Transverse colon (tissue), 4 donors: ENCODE measurements around the gene ARNT2. TPM values are rescaled to one million over a fixed set of nuclear protein-coding genes. Genes with fewer than 3 reads are reported as not detected.

ENCODE experiments used
- DNase-seq: peaks from one replicate; pipeline ENCODE4 v3.0.0-alpha.2; 2019
- H3K27ac ChIP-seq, 4 donors: fragments of 200-600 bp; sonication (generic); 2 replicates each; pipeline ENCODE4 v1.5.1; 2016 to 2018; ENCODE audit warnings: inconsistent platforms in 4 of 4
- H3K27me3 ChIP-seq: fragments of 200-600 bp; sonication (generic); 2 replicates; pipeline ENCODE4 v1.5.1; 2017; ENCODE audit warnings: inconsistent platforms
- H3K36me3 ChIP-seq, 4 donors: fragments of 200-600 bp; sonication (generic); 2 replicates each; pipeline ENCODE4 v1.5.1; 2017 to 2019; ENCODE audit warnings: inconsistent platforms in 4 of 4
- H3K4me1 ChIP-seq, 4 donors: fragments of 200-600 bp; sonication (generic); 2 replicates each; pipeline ENCODE4 v1.5.1; 2017 to 2020; ENCODE audit warnings: inconsistent platforms in 4 of 4
- H3K4me3 ChIP-seq, 4 donors: fragments of 200-600 bp; sonication (generic); 1 replicate in 1 of 4; 2 replicates in 3 of 4; pipeline versions ENCODE4 v1.5.1 to v1.6.1; 2017 to 2019; ENCODE audit warnings: inconsistent platforms in 4 of 4
- H3K9me3 ChIP-seq, 2 donors: fragments of 200-600 bp; sonication (generic); 2 replicates each; pipeline ENCODE4 v1.5.1; 2017 to 2019; ENCODE audit warnings: inconsistent platforms in 2 of 2
- CTCF ChIP-seq, 5 experiments: fragments of 200-600 bp in 3 of 5; fragments of 450-650 bp in 2 of 5; sonication (generic) in 3 of 5; IDR thresholded peaks; 1 replicate in 2 of 5; 2 replicates in 3 of 5; pipeline ENCODE4 v1.5.1; 2016 to 2017; ENCODE audit warnings: antibody characterized with exemption in 5 of 5, inconsistent platforms in 3 of 5, mild to moderate bottlenecking in 2 of 5, moderate library complexity in 1 of 5
- EP300 ChIP-seq: sonication (generic); formaldehyde crosslinking; IDR thresholded peaks from one replicate; pipeline ENCODE4 v1.6.1; 2017; ENCODE audit warnings: antibody characterized with exemption, low read depth
- POLR2A ChIP-seq: fragments of 450-650 bp; IDR thresholded peaks from one replicate; pipeline ENCODE4 v1.6.1; 2016; ENCODE audit warnings: antibody characterized with exemption, mild to moderate bottlenecking, moderate library complexity
- POLR2AphosphoS5 ChIP-seq, 3 donors: sonication (generic); formaldehyde crosslinking; IDR thresholded peaks; one replicate each; pipeline ENCODE4 v1.6.1; 2016; ENCODE audit warnings: antibody characterized with exemption in 3 of 3
- WGBS, 2 donors: methylation state at CpG; one replicate each; pipeline ENCODE4 v1.1.5; 2018; ENCODE audit warnings: low coverage in 1 of 2; 5-methylcytosine and 5-hydroxymethylcytosine counted together
- in situ Hi-C, 4 donors: fragments of 200-750 bp; cut with MboI; loops; one replicate each; pipeline versions ENCODE4 v1.15.0 to v1.15.1; 2017; ENCODE audit warnings: low sequenced_read_pairs in 3 of 4, low pct_ligation_motif_present in 1 of 4, low pct_unique_long_range_greater_than_20kb in 1 of 4
- intact Hi-C: fragments of 100-400 bp; cut with DNase I; formaldehyde crosslinking; loops from one replicate; pipeline ENCODE4 v1.15.1; 2023; ENCODE audit warnings: low total_unique reads
- total RNA-seq, 4 donors: library from RNA; depleted of rRNA; stranded (reverse); fragments of >200 nt; gene quantifications; one replicate each; pipeline ENCODE4 v1.1.0, GENCODE V29; 2016

ARNT2 gene
- total RNA-seq, 4 donors from 2014 or later = 1.9 to 4.0 (median 2.5) TPM; not detected in 1

GRCh38 chr15:80595396-80595795 is 191.2 kb downstream of the ARNT2 start:
- no peak for TF ChIP-seq EP300
- TF ChIP-seq CTCF (IDR thresholded peaks at IDR 0.05) = no peak
- TF ChIP-seq POLR2A = no peak
- no peak for TF ChIP-seq POLR2AphosphoS5 (IDR thresholded peaks at IDR 0.05)
- H3K27ac ChIP-seq = no peak overlapping the region
- no peaks in the 10 kb centered on the region for H3K9me3 ChIP-seq
- no peaks in the 10 kb centered on the region for H3K27me3 ChIP-seq
- in situ Hi-C loops (no loop called here), intact Hi-C loops (no loop called here)
- no peaks in the 10 kb centered on the region for H3K36me3 ChIP-seq
- no peak for DNase-seq
- WGBS, 2 donors = 22% methylated on average over 1 of the region's 1 CpG; no CpG with 5 or more reads in 1 of the 2 donors
- H3K4me3 ChIP-seq = no peak overlapping the region
- peaks cover 0 to 7% (median 2%) of the 10 kb centered on the region in 4 donors for H3K4me1 ChIP-seq

GRCh38 chr15:80596521-80596976 is 192.4 kb downstream of the ARNT2 start:
- no peak overlapping the region for H3K27ac ChIP-seq

GRCh38 chr15:80597076-80597475 is 192.9 kb downstream of the ARNT2 start:
- in situ Hi-C loops = no loop called here
- TF ChIP-seq EP300 = no peak
- TF ChIP-seq POLR2A = no peak
- TF ChIP-seq CTCF (IDR thresholded peaks at IDR 0.05) = no peak
- TF ChIP-seq POLR2AphosphoS5 (IDR thresholded peaks at IDR 0.05) = no peak
- intact Hi-C loops = no loop called here
- Histone ChIP-seq H3K27ac (no peak overlapping the region), H3K9me3 (no peaks in the 10 kb centered on the region), H3K4me3 (no peak overlapping the region), H3K27me3 (no peaks in the 10 kb centered on the region), H3K4me1 (peaks cover 0 to 7% (median 2%) of the 10 kb centered on the region in 4 donors), H3K36me3 (no peaks in the 10 kb centered on the region)
- WGBS, 2 donors = 80 to 94% methylated on average over 1 to 10 of the region's 10 CpGs
- no peak for DNase-seq

More at GRCh38 chr15:80596521-80596976, 192.4 kb downstream of the ARNT2 start:
- no peaks in the 10 kb centered on the region for H3K9me3 ChIP-seq
- TF ChIP-seq POLR2A = no peak
- TF ChIP-seq POLR2AphosphoS5 (IDR thresholded peaks at IDR 0.05) = no peak
- no peak for TF ChIP-seq CTCF (IDR thresholded peaks at IDR 0.05)
- H3K4me1 ChIP-seq = peaks cover 0 to 7% (median 2%) of the 10 kb centered on the region in 4 donors
- in situ Hi-C loops = no loop called here
- H3K27me3 ChIP-seq = no peaks in the 10 kb centered on the region
- WGBS, 2 donors = 72 to 100% methylated on average over 1 to 7 of the region's 7 CpGs
- intact Hi-C loops = no loop called here
- no peak overlapping the region for H3K4me3 ChIP-seq
- peak; percentile 33 for DNase-seq
- no peaks in the 10 kb centered on the region for H3K36me3 ChIP-seq

- WGBS, 2 donors = 30 to 59% methylated on average over 1 of the region's 1 CpG
- TF ChIP-seq POLR2AphosphoS5 (IDR thresholded peaks at IDR 0.05) (no peak), EP300 (no peak), CTCF (IDR thresholded peaks at IDR 0.05) (no peak), POLR2A (no peak)
- intact Hi-C loops = no loop called here
- Histone ChIP-seq H3K36me3 (no peaks in the 10 kb centered on the region), H3K9me3 (no peaks in the 10 kb centered on the region), H3K27me3 (no peaks in the 10 kb centered on the region), H3K27ac (no peak overlapping the region), H3K4me1 (peaks cover 0 to 7% (median 2%) of the 10 kb centered on the region in 4 donors), H3K4me3 (no peak overlapping the region)
- DNase-seq = no peak
- in situ Hi-C loops = no loop called here
Observed at GRCh38 chr15:80599359-80599758, 195.2 kb downstream of the ARNT2 start.
